Choroid plexus epithelial cell (primary cell): ENCODE results near the gene ZNF624.
A peak's percentile ranks its signal among the peaks of the same experiment; 100 is the strongest.

ENCODE experiments used
- DNase-seq: peaks from one replicate; pipeline ENCODE4 v3.0.0-alpha.2; 2010; ENCODE audit warnings: low read depth
- H3K4me3 ChIP-seq: 2 replicates; pipeline ENCODE4 v1.5.1; 2011; ENCODE audit warnings: low read depth, mild to moderate bottlenecking, control low read depth, low read length, moderate library complexity
- TF ChIP-seq, protein P1 (sequence below): conservative IDR thresholded peaks from 2 replicates; pipeline ENCODE4 v1.5.1; 2011; ENCODE audit warnings: low read depth, mild to moderate bottlenecking, control low read depth, inconsistent platforms, low read length, moderate library complexity

The ZNF624 gene

GRCh38 chr17:16584273-16584995 lies 69.2 kb downstream of the ZNF624 start:
- H3K4me3 ChIP-seq, result peak overlapping the region; percentile 50
- TF ChIP-seq, protein P1, sequence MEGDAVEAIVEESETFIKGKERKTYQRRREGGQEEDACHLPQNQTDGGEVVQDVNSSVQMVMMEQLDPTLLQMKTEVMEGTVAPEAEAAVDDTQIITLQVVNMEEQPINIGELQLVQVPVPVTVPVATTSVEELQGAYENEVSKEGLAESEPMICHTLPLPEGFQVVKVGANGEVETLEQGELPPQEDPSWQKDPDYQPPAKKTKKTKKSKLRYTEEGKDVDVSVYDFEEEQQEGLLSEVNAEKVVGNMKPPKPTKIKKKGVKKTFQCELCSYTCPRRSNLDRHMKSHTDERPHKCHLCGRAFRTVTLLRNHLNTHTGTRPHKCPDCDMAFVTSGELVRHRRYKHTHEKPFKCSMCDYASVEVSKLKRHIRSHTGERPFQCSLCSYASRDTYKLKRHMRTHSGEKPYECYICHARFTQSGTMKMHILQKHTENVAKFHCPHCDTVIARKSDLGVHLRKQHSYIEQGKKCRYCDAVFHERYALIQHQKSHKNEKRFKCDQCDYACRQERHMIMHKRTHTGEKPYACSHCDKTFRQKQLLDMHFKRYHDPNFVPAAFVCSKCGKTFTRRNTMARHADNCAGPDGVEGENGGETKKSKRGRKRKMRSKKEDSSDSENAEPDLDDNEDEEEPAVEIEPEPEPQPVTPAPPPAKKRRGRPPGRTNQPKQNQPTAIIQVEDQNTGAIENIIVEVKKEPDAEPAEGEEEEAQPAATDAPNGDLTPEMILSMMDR, result peak; percentile 92
- peak; percentile 93 for DNase-seq

GRCh38 chr17:16583781-16584180 lies 69.9 kb downstream of the ZNF624 start:
- TF ChIP-seq, protein P1, result no peak
- no peak overlapping the region for H3K4me3 ChIP-seq
- DNase-seq, result no peak

- DNase-seq, result no peak
- no peak overlapping the region for H3K4me3 ChIP-seq
- TF ChIP-seq, protein P1, result no peak
Observed at GRCh38 chr17:16573466-16573865, 80.2 kb downstream of the ZNF624 start.
